HG03196 (cell line): ENCODE results near the gene APOL2.
"Not testable (repeated sequence)": the region's sequence is repeated elsewhere in the genome, so short reads cannot be mapped to it uniquely, and the experiment has no call there.

Experiments used
- ATAC-seq: cut with Tn5 transposase; IDR thresholded peaks from one replicate; pipeline ENCODE4 v1.9.1; 2021; ENCODE audit not compliant: unreplicated experiment

The APOL2 gene, protein sequence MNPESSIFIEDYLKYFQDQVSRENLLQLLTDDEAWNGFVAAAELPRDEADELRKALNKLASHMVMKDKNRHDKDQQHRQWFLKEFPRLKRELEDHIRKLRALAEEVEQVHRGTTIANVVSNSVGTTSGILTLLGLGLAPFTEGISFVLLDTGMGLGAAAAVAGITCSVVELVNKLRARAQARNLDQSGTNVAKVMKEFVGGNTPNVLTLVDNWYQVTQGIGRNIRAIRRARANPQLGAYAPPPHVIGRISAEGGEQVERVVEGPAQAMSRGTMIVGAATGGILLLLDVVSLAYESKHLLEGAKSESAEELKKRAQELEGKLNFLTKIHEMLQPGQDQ

DNA sequence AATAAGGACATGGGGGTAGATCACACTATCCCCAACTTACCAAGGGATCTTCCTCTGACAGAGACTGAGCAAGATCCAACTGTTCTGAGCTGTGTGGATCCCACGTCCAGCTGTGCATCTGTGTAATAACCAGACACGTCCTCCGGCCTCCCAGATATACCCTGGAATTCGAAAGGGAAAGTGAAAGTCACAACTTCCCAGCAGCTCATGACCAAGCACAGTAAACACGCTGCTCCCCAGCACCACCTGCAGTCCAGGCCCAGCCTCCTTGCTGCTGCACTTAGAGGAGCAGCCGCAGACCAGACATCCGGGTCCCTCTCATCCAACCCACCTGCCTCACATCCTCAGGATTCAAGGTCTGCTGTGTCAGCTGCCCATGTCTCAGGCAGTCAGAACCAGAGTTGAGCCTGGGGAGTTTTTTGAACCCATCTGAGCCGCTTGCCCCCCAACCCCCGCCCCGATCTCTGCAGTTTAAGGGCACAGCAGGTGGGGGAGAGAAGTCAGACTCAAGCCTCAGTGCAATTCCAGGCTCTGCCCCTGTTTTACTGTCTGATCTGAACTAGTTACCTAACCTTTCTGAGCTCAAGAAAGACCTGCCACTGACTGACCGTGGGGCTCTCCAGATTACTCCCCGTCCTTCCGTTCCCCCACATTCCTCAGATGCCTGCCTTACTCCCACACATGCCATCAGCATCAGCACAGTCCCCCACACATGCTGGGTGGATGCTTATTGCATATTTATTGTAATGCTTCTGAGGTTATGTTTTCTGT, at the start of gene APOL2:
APOL2 (minus strand) TSS at position 127 of the 771 bp plus-strand sequence. CDS start 6,365 bp downstream, outside the sequence.
- ATAC-seq, result peak; percentile 93

DNA sequence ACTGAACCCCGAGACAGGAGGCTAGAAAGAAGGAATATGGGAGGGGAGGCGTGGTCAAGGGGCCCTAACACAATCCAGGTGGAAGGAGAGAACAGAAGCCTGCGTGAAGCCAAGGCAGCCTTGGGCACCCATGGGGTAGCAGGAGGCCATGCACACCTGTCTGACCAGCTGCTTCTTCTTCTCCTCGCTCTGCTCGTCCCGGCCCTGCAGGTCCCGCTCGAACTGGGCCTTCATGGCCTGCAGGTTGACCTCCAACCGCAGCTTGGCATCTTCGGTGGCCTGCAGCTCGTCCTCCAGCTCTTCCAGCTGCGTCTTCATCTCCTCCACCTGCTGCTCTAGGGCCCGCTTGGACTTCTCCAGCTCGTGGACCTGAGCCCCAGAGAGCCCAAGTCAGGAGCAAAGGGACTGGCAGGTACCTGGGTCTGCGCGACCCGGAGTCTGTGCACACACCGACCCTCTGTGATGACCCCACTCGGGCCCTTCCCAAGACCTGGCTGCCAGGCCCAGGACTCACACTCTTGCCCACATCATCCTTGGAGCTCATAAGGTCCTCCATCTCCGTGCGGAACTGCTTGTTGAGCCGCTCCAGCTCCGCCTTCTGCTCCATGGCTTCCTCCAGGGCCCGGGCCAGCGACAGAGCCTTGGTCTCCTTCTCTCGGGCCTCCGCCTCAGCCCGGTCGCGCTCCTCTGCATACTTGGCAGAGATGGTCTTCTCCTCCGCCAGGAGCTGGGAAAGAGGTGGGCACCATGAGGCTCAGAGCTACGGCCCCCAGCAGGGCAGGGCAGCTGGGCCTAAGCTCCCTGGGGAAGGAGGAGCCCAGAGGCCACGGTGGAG, 49.5 kb upstream of the APOL2 start:
- ATAC-seq, result no peak

- no peak for ATAC-seq
These were observed 48.7 kb upstream of the APOL2 start for GRCh38 chr22:36287881-36288515.

DNA sequence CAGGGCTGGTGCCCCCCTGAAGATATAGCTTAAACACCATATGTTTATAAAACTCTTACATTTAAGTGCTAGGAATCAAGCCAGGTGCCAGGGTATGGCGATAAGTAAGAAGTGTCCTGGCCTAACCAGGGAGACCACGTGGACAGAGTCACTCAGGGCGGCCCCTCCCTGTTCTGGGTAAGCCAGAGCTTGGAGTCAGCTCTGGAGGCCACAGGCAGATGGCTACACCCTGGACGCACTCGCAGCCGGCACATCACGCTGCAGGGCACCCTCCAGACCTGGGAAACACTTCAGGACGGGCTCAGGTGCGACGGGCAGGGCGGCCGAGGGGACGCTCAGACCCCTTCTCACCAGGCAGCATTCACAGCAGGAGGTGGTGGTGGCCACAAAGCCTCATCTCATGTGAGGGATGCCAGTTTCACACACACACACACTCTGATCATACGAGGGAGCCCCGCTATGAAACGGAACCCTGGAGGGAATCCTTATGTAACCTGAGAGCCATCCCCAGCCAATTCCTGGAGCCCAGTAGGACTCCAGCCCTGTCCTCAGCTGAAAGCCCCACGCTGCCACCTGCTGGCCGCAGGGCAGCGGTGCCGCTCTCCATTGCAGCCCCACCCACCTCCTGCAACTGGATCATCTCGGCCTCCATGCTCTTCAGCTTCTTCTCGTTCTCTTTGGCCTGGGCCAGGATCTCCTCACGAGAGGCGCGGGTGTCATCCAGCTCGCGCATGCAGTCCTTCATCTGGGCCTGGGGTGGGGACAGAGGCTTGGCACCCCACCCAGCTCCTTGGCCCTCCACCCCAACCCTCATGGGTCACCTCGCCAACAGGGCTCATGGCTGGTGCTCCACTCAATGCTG, 47.0 kb upstream of the APOL2 start:
- no peak for ATAC-seq

DNA sequence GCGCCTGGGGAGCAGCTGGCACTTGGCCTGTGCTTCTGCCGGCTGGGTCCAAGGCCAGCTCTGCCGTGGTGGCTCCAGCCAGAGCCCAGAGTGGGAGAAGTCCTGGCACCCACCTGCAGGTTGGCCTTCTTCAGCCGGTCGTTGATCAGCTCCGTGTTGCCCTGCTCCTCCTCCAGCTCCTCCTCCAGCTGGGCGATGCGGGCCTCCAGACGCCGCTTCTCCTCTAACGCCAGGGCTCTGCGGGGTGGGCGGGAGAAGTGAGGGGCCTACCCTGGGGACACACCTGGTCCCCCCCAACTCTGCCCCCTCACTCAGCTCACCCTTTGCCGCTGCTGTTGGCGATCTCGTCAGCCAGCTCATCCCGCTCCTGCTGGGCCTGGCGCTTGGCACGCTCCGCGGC, 46.2 kb upstream of the APOL2 start:
- ATAC-seq, result no peak

DNA sequence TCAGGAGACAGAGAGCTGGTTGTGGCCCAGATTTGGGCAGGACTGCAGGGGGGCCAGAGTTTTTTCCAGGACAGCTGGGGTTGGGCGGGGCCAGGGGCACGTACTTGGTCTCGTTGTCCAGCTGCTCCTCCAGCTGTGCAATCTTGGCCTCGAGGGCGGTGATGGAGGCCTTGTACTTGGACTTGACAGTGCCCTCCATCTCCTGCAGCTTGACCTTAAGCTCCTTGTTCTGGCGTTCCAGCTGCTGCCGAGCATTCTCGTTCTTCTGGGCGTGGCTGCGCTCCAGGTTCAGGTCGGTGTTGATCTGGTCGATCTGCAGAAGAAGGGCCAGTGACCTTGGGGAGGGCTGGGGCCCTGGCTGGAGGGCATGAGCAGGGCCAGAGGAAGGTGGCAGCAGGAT, 45.7 kb upstream of the APOL2 start:
- no peak for ATAC-seq

- ATAC-seq, result no peak
These were observed 44.8 kb upstream of the APOL2 start for GRCh38 chr22:36284171-36284571.

DNA sequence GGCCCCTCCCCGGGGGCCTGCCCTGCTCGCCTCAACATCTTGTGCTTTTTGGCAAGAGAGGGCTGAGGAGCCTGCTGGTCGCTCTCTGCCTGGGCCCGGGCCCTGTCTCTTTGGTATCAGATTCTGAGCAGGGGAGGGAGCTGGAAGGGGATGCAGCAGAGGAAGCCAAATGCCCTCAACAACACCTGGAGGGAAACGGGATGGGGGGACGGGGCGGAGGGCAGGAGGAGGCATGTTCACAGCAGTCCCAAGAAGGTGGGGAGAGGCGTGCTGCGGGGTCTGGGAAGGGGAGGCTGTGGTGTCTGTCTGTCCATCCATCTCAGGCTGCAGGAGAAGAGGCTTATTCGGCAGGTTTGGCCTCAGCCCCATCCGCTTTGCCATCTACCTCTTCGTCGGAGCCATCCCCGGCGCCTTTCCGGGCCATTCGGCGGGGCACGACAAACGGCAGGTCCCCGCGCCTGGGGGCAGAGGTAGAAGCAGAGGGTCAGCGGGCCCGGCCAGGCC, 43.1 kb upstream of the APOL2 start:
- ATAC-seq, result no peak

DNA sequence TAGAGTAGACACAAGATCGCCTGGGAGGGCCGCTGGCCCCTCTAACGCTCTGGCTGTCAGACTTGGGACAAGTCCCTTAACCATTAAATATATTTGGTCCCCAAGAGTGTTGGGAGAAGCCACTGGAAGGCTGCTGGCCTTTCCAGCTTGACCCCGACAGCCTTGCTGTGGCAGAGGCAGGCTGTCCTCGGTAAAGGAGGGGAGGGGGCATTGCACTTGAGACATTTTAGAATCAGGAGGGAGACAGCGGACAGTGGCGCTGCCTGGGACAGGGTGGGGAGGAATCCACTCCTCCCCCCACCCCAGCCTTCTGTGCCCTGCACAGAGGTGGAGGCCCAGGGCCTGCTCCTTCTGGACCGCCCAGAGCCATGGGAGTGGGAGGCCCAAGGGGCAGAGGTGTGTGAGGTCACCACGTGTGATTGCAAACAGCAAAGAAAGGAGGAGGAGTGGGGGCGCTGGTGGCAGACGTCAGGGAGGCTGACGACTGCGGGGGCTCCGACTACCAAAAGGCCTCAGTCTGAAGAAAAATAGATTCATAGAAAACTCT, 42.5 kb upstream of the APOL2 start:
- no peak for ATAC-seq

GRCh38 chr22:36280379-36280778, 41.1 kb upstream of the APOL2 start:
- ATAC-seq, result no peak

- ATAC-seq, result no peak
These were observed 39.9 kb upstream of the APOL2 start for GRCh38 chr22:36279219-36279666.

DNA sequence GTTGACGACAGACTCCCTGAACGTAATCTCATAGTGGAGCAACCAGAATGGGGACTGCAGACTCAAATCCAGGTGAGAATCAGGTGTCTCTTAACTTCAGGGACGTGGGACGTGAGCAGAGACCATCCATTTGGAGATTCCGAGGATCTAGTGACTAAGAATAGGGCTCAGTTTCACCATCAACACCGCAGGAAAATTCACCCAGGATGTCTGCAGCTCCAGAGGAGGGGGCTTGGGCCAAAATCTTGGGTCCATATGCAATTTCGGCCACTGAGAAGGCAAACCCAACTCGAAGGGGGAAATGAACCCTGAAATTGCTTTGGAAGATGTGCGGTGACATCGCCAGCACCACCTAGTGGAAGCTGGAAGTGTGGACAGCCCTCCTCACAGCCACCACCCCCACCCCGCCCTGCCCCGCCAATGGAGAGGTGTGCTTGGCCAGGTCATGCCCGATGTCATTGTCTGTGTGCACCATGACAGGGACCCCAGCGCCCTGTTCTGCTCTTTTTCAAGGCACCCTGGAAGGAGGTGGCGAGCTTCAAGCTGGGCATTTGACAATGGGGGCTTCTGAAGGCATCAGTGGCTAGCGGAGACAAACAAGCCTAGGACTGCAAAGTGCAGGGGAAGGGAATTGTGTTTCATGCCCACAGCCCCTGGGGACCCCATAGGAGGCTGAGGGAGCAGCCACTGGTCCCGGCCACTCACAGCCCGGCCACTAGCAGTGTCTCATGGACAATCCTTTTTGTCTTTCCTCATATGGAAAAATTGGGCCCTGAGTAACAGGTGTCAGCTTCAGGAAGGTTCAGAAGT, 38.4 kb upstream of the APOL2 start:
- ATAC-seq, result no peak

DNA sequence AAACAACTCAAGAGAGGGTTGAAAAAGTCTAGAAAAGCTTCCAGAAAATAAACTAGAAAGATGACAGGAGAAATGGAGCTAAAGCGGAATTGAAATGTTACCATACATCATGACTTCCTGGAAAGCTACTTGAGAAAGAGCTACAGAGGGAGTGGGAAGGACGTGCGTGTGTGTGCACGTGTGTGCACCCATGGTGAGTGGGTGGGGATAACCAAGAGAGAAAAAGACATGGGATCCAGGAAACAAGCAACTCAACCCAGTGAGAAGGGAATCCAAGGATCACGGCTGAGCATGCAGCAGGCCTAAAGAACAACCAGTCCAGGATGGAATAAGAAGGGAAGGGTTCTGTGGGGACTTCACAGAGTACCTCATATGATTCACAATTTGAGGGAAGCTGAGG, 35.2 kb upstream of the APOL2 start:
- no peak for ATAC-seq

GRCh38 chr22:36271951-36272350, 32.6 kb upstream of the APOL2 start:
- not testable (repeated sequence) for ATAC-seq

DNA sequence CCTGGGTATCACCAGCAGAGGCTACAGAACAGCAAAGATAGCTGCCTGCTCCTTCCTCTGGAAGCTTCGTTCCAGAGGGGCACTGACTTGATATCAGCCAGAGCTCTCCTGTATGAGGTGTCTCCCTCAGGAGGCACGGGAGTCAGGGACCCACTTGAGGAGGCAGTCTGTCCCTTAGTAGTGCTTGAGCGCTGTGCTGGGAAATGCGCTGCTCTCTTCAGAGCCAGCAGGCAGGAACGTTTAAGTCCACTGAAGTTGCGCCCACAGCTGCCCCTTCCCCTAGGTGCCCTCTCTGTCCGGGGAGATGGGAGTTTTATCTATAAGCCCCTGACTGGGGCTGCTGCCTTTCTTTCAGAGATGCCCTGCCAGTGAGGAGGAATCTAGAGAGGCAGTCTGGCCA, 31.9 kb upstream of the APOL2 start:
- ATAC-seq, result not testable (repeated sequence)

DNA sequence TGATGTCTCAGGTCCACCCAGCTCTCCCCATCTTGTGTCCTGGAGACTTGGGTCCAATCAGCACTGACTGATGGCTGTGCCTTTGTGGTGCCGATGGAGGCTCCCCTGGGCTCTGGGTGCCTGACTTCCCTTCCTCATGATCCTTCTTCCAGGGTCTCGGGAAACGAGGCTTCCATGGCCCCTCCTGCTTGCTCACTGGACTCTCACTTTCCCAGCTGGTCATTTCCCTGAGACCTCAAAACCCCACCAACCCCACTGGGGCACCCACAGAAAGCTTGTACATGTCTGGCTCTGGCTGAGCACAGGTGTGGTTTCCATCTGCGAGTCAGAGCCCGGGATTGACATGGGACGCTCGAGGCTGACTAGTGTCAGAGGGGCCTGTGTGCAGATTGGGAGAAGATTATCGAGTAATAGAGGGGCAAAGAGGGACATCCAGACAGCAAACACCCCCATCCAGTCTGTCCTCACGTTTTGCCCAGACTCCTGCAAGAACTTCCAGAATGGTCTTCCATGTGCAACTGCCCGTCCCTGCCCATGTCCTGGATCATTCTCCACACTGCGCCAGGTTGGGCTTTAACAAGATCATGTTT, 28.7 kb upstream of the APOL2 start:
- no peak for ATAC-seq

- no peak for ATAC-seq
These were observed 27.7 kb upstream of the APOL2 start for GRCh38 chr22:36267058-36267457.
